GM18502 (cell line): Measurements from ENCODE around the gene AKAP9.
A peak's percentile ranks its signal among the peaks of the same experiment; 100 is the strongest.
"Not testable (repeated sequence)": the region's sequence is repeated elsewhere in the genome, so short reads cannot be mapped to it uniquely, and the experiment has no call there.

Source experiments
- ATAC-seq: cut with Tn5 transposase; IDR thresholded peaks from one replicate; pipeline ENCODE4 v1.9.1; 2021; ENCODE audit warnings: mild to moderate bottlenecking; ENCODE audit not compliant: unreplicated experiment, poor library complexity

AKAP9 gene

GRCh38 chr7:91944970-91945369 is 4.3 kb downstream of the AKAP9 start:
- not testable (repeated sequence) for ATAC-seq

GRCh38 chr7:91945476-91945875 is 4.8 kb downstream of the AKAP9 start:
- no peak for ATAC-seq

GRCh38 chr7:91946549-91946948 is 5.9 kb downstream of the AKAP9 start:
- ATAC-seq, result no peak

GRCh38 chr7:91947948-91948347 is 7.3 kb downstream of the AKAP9 start:
- ATAC-seq, result no peak

- peak; percentile 65 for ATAC-seq
Observed at GRCh38 chr7:91949221-91950009, 8.8 kb downstream of the AKAP9 start.

- no peak for ATAC-seq
Observed at GRCh38 chr7:91953618-91954017, 13.0 kb downstream of the AKAP9 start.

GRCh38 chr7:91956464-91956863 is 15.8 kb downstream of the AKAP9 start:
- not testable (repeated sequence) for ATAC-seq

GRCh38 chr7:91957232-91957631 is 16.6 kb downstream of the AKAP9 start:
- no peak for ATAC-seq

- ATAC-seq, result no peak
Observed at GRCh38 chr7:91957823-91958222, 17.2 kb downstream of the AKAP9 start.

GRCh38 chr7:91959023-91959422 is 18.4 kb downstream of the AKAP9 start:
- no peak for ATAC-seq

- ATAC-seq, result no peak
Observed at GRCh38 chr7:91961816-91962215, 21.2 kb downstream of the AKAP9 start.

- no peak for ATAC-seq
Observed at GRCh38 chr7:91962419-91962818, 21.8 kb downstream of the AKAP9 start.

GRCh38 chr7:91967513-91967912 is 26.9 kb downstream of the AKAP9 start:
- ATAC-seq, result not testable (repeated sequence)

- no peak for ATAC-seq
Observed at GRCh38 chr7:91973639-91974038, 33.0 kb downstream of the AKAP9 start.

GRCh38 chr7:91974066-91974465 is 33.4 kb downstream of the AKAP9 start:
- no peak for ATAC-seq

GRCh38 chr7:91976743-91977142 is 36.1 kb downstream of the AKAP9 start:
- no peak for ATAC-seq

- ATAC-seq, result no peak
Observed at GRCh38 chr7:91979590-91979989, 38.9 kb downstream of the AKAP9 start.

- not testable (repeated sequence) for ATAC-seq
Observed at GRCh38 chr7:91982352-91982751, 41.7 kb downstream of the AKAP9 start.

GRCh38 chr7:91988213-91988612 is 47.6 kb downstream of the AKAP9 start:
- ATAC-seq, result no peak

- peak; percentile 45 for ATAC-seq
Observed at GRCh38 chr7:91993976-91994375, 53.3 kb downstream of the AKAP9 start.

GRCh38 chr7:91995391-91996105 is 54.9 kb downstream of the AKAP9 start:
- ATAC-seq, result peak; percentile 97
